CD1c-positive myeloid dendritic cell (primary cell): ENCODE results near the gene BRMS1.
"Not testable (repeated sequence)": the region's sequence is repeated elsewhere in the genome, so short reads cannot be mapped to it uniquely, and the experiment has no call there.

Experiments
- DNase-seq: peaks from one replicate; pipeline ENCODE4 v3.0.0-alpha.2; 2016; ENCODE audit errors: extremely low spot score

BRMS1 gene

GRCh38 chr11:66344550-66345315, at the start of gene BRMS1:
Gene BRMS1 (minus strand): TSS chr11:66345104. CDS start chr11:66342234, 2,870 bp downstream.
- peak; percentile 98 for DNase-seq

GRCh38 chr11:66393954-66394353, 49.0 kb upstream of the BRMS1 start:
- DNase-seq = no peak

GRCh38 chr11:66391322-66391721, 46.4 kb upstream of the BRMS1 start:
- no peak for DNase-seq

GRCh38 chr11:66388780-66389386, 44.0 kb upstream of the BRMS1 start:
- DNase-seq = peak; percentile 78

- DNase-seq = peak; percentile 89
These were observed 41.5 kb upstream of the BRMS1 start for GRCh38 chr11:66386171-66387069.

- DNase-seq = not testable (repeated sequence)
These were observed 39.4 kb upstream of the BRMS1 start for GRCh38 chr11:66384316-66384715.

- not testable (repeated sequence) for DNase-seq
These were observed 35.4 kb upstream of the BRMS1 start for GRCh38 chr11:66380264-66380663.

- not testable (repeated sequence) for DNase-seq
These were observed 28.9 kb upstream of the BRMS1 start for GRCh38 chr11:66373690-66374287.

- no peak for DNase-seq
These were observed 28.4 kb upstream of the BRMS1 start for GRCh38 chr11:66373265-66373664.

- DNase-seq = peak; percentile 49
These were observed 26.9 kb upstream of the BRMS1 start, which contains the start of gene SLC29A2 for GRCh38 chr11:66371627-66372415. Gene SLC29A2 (minus strand): TSS chr11:66371760. CDS start chr11:66371591, 169 bp downstream.

- no peak for DNase-seq
These were observed 24.4 kb upstream of the BRMS1 start for GRCh38 chr11:66369073-66369894.

- DNase-seq = no peak
These were observed 23.6 kb upstream of the BRMS1 start for GRCh38 chr11:66368484-66368883.

- no peak for DNase-seq
These were observed 22.8 kb upstream of the BRMS1 start for GRCh38 chr11:66367561-66368312.

GRCh38 chr11:66366844-66367477, 22.1 kb upstream of the BRMS1 start:
- DNase-seq = no peak

GRCh38 chr11:66365711-66366619, 21.1 kb upstream of the BRMS1 start:
- no peak for DNase-seq

GRCh38 chr11:66365166-66365565, 20.3 kb upstream of the BRMS1 start:
- DNase-seq = no peak

GRCh38 chr11:66363805-66364535, 19.1 kb upstream of the BRMS1 start:
- DNase-seq = peak; percentile 70
